Measurements from ENCODE around the gene MGMT. TPM values are rescaled to one million over a fixed set of nuclear protein-coding genes. Genes with fewer than 3 reads are reported as not detected.

The MGMT gene
- total RNA-seq, 2 experiments from 2014 or later: 24.6 to 26.0 TPM

DNA sequence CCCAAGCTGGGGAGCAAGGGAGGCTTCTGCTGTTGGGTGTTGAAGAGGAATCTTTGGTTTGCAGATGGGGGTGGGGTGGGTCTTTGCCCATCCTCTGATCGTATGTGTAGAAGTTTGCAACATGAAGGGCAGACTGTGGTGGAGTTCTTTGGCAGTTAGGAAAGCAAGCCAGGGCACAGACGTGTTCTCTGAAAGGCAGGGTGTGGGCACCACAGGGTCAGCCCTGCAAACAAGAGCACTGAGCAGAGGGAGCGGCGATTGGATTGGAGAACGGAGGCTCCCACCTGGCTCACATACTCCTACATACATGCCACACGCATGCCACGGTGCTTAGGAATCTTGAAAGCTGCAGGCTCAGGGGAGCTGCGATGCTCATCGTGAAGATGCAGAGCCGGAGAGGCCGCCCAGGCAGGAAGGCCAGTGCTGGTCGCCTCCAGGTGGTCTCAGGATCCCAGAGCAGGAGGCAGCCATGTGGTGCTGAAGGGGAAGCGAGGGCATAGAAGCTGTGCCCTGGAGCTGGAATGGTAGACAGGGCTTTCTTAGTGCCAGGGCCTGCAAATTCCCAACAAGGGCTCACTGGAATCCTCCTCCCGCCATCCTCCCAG is 149.0 kb downstream of the MGMT start:
- H3K4me3 Mint-ChIP-seq: no peak overlapping the region

DNA sequence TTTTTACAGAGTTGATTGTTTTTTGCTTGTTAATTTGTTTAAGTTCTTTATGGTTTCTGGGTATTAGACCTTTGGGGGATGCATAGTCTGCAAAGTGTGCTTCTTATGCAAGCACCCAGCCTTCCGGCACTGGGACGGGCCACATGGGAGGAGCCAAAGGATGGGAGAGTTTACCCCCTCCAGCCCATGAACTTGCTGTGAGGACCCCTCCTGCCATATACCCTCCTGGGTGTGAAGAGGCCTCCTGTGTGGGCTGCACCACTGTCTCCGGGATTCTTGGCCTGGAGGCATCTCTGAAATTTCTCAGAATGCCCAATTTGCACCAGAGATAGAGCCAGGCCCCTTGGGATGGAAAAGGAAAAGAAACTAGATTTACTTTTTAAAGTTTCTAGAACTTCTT is 150.7 kb downstream of the MGMT start:
- no peak overlapping the region for H3K27ac Mint-ChIP-seq
- DNase-seq: no peak
- peaks cover 42% of the 10 kb centered on the region for H3K36me3 Mint-ChIP-seq (ENCODE audit: low read depth)
- peaks cover 8% of the 10 kb centered on the region for H3K4me1 Mint-ChIP-seq (ENCODE audit: low read depth)
- CTCF ChIA-PET: no interaction called here
- intact Hi-C loops (cut with micrococcal nuclease): no loop called here
- H3K4me3 Mint-ChIP-seq: no peak overlapping the region
- H3K9me3 Mint-ChIP-seq: peaks cover 18% of the 10 kb centered on the region
- no peaks in the 10 kb centered on the region for H3K27me3 Mint-ChIP-seq (ENCODE audit: low read depth)

More for the DNA sequence above, 149.0 kb downstream of the MGMT start:
- Mint-ChIP-seq H3K36me3 (ENCODE audit: low read depth) (peaks cover 41% of the 10 kb centered on the region), H3K27me3 (ENCODE audit: low read depth) (no peaks in the 10 kb centered on the region), H3K27ac (no peak overlapping the region), H3K4me1 (ENCODE audit: low read depth) (peaks cover 4% of the 10 kb centered on the region), H3K9me3 (peaks cover 19% of the 10 kb centered on the region)
- intact Hi-C loops (cut with micrococcal nuclease): no loop called here
- CTCF ChIA-PET: no interaction called here
- DNase-seq: no peak

DNA sequence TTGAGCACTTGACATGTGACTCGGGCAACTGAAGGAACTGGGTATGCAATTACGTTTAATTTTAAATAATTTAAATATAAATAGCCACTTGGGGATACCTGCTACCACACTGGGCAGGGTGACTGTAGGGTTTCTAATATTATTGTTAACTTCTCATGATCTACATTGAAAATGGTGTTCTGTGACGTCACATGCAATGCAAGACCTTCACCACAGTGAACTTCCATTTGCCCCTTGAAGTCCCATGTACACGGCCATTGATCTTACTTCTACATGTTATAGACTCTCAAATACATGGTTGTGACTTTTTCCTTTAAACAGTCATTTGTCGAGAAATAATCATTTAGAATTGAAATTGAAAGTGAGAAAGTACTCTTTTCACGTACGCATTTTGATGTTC is 154.0 kb downstream of the MGMT start:
- H3K36me3 Mint-ChIP-seq (ENCODE audit: low read depth): peaks cover 35% of the 10 kb centered on the region
- H3K4me1 Mint-ChIP-seq (ENCODE audit: low read depth): peaks cover 8% of the 10 kb centered on the region
- no peak overlapping the region for H3K27ac Mint-ChIP-seq
- CTCF ChIA-PET: no interaction called here
- intact Hi-C loops (cut with micrococcal nuclease): no loop called here
- no peaks in the 10 kb centered on the region for H3K27me3 Mint-ChIP-seq (ENCODE audit: low read depth)
- no peak overlapping the region for H3K4me3 Mint-ChIP-seq
- no peak for DNase-seq
- H3K9me3 Mint-ChIP-seq: peaks cover 23% of the 10 kb centered on the region

DNA sequence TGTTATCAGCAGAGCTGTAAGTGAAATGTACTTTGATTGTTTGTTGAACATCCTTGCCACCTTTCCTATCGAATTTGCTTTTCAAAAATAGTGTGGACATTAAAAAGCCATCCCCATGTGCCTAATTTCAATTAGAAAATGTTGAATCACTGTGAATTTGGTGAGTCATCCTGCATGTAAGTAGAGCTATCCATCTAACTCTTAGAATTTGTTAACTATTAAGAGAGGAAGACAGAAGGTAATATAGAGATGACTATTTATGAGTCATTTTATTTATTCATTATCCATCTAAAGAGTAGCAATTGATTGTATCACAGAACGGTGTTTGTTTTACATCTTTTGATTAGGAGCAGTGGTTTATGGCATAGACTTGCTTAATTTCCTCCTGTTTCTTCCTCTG is 154.7 kb downstream of the MGMT start:
- Mint-ChIP-seq H3K27ac (no peak overlapping the region), H3K9me3 (peaks cover 23% of the 10 kb centered on the region), H3K36me3 (ENCODE audit: low read depth) (peaks cover 36% of the 10 kb centered on the region), H3K27me3 (ENCODE audit: low read depth) (no peaks in the 10 kb centered on the region), H3K4me3 (no peak overlapping the region), H3K4me1 (ENCODE audit: low read depth) (peaks cover 6% of the 10 kb centered on the region)
- no peak for DNase-seq
- CTCF ChIA-PET: no interaction called here
- intact Hi-C loops (cut with micrococcal nuclease): no loop called here

DNA sequence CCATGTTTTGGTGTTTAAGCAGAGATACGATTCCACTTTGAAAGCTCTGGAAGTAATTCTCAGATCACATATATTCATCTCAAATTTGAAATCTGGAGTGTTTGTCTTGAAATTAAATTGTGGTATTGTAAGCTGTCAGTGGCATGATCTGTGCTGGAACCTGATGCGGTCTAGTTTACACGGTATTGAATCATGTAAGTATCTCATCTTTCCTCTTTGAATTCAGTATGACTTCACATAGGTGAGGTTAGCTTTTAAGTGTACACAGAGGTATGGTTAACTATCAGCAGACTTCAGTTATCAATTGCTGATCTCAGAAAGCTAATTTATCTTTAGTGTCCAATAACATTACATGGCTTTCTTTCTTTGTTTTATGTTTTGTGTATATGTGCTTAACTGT is 155.2 kb downstream of the MGMT start:
- Mint-ChIP-seq H3K9me3 (peaks cover 18% of the 10 kb centered on the region), H3K4me1 (ENCODE audit: low read depth) (peaks cover 6% of the 10 kb centered on the region), H3K27me3 (ENCODE audit: low read depth) (no peaks in the 10 kb centered on the region), H3K36me3 (ENCODE audit: low read depth) (peaks cover 37% of the 10 kb centered on the region), H3K4me3 (no peak overlapping the region), H3K27ac (no peak overlapping the region)
- CTCF ChIA-PET: no interaction called here
- no peak for DNase-seq
- intact Hi-C loops (cut with micrococcal nuclease): no loop called here

DNA sequence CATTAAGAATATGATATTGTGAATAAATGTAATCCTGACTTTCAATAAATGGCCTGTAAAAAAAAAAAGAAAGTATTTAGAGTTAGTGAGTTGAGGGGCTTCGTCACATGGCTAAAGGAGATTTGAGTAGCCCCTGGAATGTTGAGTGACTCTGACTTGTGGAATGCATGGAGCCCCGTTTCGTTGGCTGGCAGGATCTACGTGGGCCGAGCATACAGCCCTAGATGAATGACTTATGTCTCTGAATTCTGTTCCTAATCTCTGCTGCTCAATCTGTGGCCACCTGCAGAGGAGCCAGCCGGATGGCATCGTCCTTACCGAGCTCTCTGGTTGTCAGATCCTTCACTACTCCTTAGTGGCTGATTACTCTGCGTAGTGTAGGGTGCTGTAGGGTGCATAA is 155.7 kb downstream of the MGMT start:
- CTCF ChIA-PET: no interaction called here
- intact Hi-C loops (cut with micrococcal nuclease): no loop called here
- peaks cover 17% of the 10 kb centered on the region for H3K9me3 Mint-ChIP-seq

DNA sequence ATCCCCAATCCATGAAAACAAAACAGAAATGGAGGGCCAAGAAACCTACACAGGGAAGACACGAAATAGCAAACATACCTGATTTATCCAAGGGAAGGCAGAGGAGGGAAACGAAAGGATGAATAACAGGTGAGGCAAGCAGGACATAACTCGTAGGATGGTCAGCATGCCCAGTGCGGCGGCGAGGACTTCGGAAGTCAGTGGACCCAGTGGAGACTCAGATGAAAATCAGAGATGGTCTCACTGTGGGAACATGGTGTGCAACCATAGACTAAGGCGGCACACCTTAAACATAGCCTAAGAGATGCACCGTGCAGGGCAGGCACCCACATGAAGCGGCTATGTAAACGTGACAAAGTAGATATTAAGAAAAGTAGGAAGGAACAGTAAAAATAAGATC is 157.5 kb downstream of the MGMT start:
- no peak overlapping the region for H3K4me3 Mint-ChIP-seq
- H3K27ac Mint-ChIP-seq: no peak overlapping the region
- intact Hi-C loops (cut with micrococcal nuclease): no loop called here
- H3K9me3 Mint-ChIP-seq: peaks cover 13% of the 10 kb centered on the region
- H3K4me1 Mint-ChIP-seq (ENCODE audit: low read depth): peaks cover 6% of the 10 kb centered on the region
- H3K27me3 Mint-ChIP-seq (ENCODE audit: low read depth): no peaks in the 10 kb centered on the region
- CTCF ChIA-PET: no interaction called here
- no peak for DNase-seq
- H3K36me3 Mint-ChIP-seq (ENCODE audit: low read depth): peaks cover 49% of the 10 kb centered on the region

More for the DNA sequence above, 155.7 kb downstream of the MGMT start:
- H3K36me3 Mint-ChIP-seq (ENCODE audit: low read depth): peaks cover 38% of the 10 kb centered on the region
- peaks cover 6% of the 10 kb centered on the region for H3K4me1 Mint-ChIP-seq (ENCODE audit: low read depth)
- no peaks in the 10 kb centered on the region for H3K27me3 Mint-ChIP-seq (ENCODE audit: low read depth)
- DNase-seq: no peak
- no peak overlapping the region for H3K27ac Mint-ChIP-seq
- no peak overlapping the region for H3K4me3 Mint-ChIP-seq

DNA sequence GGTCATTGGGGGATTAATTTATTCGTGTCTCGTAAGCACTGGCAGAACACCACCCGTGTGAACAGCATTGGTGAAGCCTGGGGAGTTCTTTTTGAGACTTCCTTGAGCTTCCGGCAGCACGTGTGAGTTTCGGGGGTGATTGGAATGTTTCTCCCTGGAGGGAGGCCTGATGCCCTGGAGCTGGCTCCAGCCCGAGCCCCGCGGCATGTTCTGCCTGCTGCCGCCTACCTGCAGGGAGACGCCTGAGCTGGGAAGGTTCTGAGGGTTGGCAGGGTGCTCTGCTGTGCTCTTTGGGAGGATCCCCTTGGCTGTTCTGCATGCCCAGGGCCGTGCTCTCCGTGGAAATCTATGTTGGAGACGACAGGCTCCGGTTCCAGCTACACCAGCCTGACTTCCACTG is 159.3 kb downstream of the MGMT start:
- Mint-ChIP-seq H3K9me3 (peaks cover 15% of the 10 kb centered on the region), H3K36me3 (ENCODE audit: low read depth) (peaks cover 59% of the 10 kb centered on the region), H3K27me3 (ENCODE audit: low read depth) (no peaks in the 10 kb centered on the region), H3K27ac (no peak overlapping the region), H3K4me3 (no peak overlapping the region), H3K4me1 (ENCODE audit: low read depth) (peaks cover 3% of the 10 kb centered on the region)
- CTCF ChIA-PET: no interaction called here
- intact Hi-C loops (cut with micrococcal nuclease): no loop called here
- DNase-seq: no peak

DNA sequence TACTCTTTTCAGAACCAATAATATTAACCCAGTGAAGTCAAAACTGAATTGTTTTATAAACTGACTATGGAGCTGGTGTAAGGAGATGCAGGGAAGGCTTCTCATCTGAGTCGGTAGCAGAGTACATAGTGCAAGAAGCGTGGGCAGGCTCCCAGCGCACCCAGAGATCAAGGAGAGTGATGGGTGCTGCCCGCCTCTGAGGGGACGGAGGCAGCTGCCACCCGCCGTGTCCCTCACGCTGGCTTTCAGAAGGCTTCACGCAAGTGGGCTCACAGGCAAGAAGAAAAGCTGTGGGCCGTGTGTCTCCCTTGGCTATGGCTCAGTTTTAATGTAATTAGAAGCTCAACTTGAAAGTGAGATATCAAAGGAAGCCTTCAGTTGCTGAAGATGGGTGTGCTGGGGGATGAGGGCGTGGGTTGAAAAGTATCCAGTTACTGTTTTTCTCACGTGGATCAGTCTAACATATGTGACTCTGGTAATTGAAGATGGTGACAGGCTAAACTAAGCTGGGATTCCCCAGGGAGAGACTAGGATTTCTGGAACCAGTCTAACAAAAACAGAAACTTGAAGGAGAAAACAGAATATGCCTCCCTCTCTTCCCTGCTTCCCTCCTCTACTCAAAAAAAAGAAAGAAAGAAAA is 159.9 kb downstream of the MGMT start:
- no peaks in the 10 kb centered on the region for H3K27me3 Mint-ChIP-seq (ENCODE audit: low read depth)
- peaks cover 54% of the 10 kb centered on the region for H3K36me3 Mint-ChIP-seq (ENCODE audit: low read depth)
- no peak overlapping the region for H3K27ac Mint-ChIP-seq
- CTCF ChIA-PET: no interaction called here
- H3K4me1 Mint-ChIP-seq (ENCODE audit: low read depth): no peaks in the 10 kb centered on the region
- H3K9me3 Mint-ChIP-seq: peaks cover 15% of the 10 kb centered on the region
- intact Hi-C loops (cut with micrococcal nuclease): no loop called here
- DNase-seq: no peak
- H3K4me3 Mint-ChIP-seq: no peak overlapping the region

DNA sequence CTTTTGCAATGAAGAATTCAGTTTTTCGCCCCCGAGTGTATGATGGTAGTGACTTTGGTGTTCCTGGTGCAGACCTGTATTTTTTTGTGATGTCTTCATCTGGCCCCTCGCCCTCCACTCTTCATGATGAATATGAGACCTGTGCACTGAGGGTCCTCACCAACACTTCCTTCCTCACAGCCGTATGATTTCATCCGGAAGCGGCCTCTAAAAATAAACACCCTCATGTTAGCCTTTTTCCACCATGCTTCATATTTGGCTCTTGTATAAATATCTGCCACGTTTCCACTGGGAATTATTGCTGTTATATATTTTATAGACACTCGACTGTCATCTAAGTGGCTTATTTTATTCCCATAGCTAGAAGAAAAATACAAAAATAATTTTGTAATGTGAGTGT is 160.4 kb downstream of the MGMT start:
- intact Hi-C loops (cut with micrococcal nuclease): no loop called here
- Mint-ChIP-seq H3K27ac (no peak overlapping the region), H3K4me3 (no peak overlapping the region), H3K4me1 (ENCODE audit: low read depth) (no peaks in the 10 kb centered on the region), H3K9me3 (peaks cover 18% of the 10 kb centered on the region), H3K27me3 (ENCODE audit: low read depth) (no peaks in the 10 kb centered on the region), H3K36me3 (ENCODE audit: low read depth) (peaks cover 54% of the 10 kb centered on the region)
- CTCF ChIA-PET: no interaction called here
- DNase-seq: no peak

DNA sequence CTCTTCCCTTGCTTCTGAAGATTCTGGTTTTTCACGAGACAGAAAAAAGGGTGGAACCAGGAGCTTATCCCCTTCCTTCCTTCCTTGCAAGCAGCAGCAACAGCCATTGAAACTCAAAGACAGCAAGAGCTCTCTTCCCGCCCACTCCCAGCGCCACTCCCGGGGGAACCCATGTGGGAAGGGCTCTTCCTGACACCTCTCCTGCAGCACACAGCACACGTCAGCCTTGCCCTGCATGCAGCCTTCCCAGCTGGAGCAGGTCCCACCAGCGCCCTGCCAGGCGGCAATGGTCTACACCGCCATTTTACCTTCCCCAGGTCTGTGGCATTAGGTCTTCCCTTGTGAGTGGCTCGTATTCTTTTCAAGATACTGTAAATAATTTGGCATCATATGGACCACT is 161.8 kb downstream of the MGMT start:
- H3K27me3 Mint-ChIP-seq (ENCODE audit: low read depth): no peaks in the 10 kb centered on the region
- H3K9me3 Mint-ChIP-seq: peaks cover 26% of the 10 kb centered on the region
- DNase-seq: no peak
- CTCF ChIA-PET: no interaction called here
- intact Hi-C loops (cut with micrococcal nuclease): no loop called here
- H3K4me3 Mint-ChIP-seq: no peak overlapping the region
- no peak overlapping the region for H3K27ac Mint-ChIP-seq
- H3K4me1 Mint-ChIP-seq (ENCODE audit: low read depth): no peaks in the 10 kb centered on the region
- peaks cover 54% of the 10 kb centered on the region for H3K36me3 Mint-ChIP-seq (ENCODE audit: low read depth)

DNA sequence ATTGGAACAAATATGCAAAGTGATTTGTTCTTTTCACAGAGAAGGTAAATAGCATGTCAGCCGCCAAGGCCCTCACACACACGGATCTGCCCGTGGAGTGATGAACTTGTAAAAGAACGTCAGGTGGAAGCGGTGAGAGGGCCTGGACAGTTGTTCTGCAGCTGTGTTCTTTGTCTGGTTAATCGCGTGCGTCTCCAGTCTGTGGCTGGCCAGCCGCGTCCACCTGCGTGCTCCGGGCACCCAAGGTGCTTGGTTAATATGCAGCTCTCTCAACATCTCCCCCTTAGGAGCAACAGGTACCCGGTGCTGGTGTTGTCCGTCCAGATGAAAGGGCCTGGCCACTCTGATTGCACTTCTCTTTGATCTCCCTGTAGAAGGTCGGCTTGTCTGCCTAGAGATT is 162.9 kb downstream of the MGMT start:
- H3K27me3 Mint-ChIP-seq (ENCODE audit: low read depth): no peaks in the 10 kb centered on the region
- H3K36me3 Mint-ChIP-seq (ENCODE audit: low read depth): peaks cover 57% of the 10 kb centered on the region
- CTCF ChIA-PET: no interaction called here
- no peak overlapping the region for H3K27ac Mint-ChIP-seq
- intact Hi-C loops (cut with micrococcal nuclease): no loop called here
- no peaks in the 10 kb centered on the region for H3K4me1 Mint-ChIP-seq (ENCODE audit: low read depth)
- peaks cover 26% of the 10 kb centered on the region for H3K9me3 Mint-ChIP-seq
- H3K4me3 Mint-ChIP-seq: no peak overlapping the region
- no peak for DNase-seq

DNA sequence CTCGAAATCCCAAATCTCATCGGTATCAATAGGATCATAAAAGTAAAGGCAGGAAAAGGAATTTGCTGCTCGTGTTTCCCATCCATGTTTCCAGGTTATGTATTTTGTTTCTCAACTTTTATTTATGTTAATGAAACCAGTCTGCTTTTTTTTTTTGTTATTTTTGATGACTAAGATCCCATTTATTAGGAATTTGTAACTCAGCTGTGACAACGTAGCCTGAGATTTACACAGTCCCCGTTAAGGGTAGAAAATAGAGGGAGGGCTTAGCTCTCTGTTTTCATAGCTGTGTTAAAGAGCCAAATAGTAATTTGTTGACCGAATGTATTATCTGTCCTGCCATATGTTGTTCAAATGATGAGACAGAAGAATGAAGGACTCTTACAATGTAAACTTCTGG is 164.0 kb downstream of the MGMT start:
- Mint-ChIP-seq H3K27me3 (ENCODE audit: low read depth) (no peaks in the 10 kb centered on the region), H3K27ac (no peak overlapping the region), H3K4me3 (no peak overlapping the region), H3K4me1 (ENCODE audit: low read depth) (no peaks in the 10 kb centered on the region), H3K36me3 (ENCODE audit: low read depth) (peaks cover 65% of the 10 kb centered on the region), H3K9me3 (peaks cover 23% of the 10 kb centered on the region)
- intact Hi-C loops (cut with micrococcal nuclease): no loop called here
- CTCF ChIA-PET: interaction anchor here (0.6 kb wide), 1 partner anchor 18 kb away, joined by 5 read pairs; no protein-coding TSS in a partner anchor
- no peak for DNase-seq

Data from activated naive CD4-positive, alpha-beta T cell treated with anti-CD3 and anti-CD28 coated beads for 36 hours (primary cell).